ENCODE data around the gene TBC1D19. TPM values are rescaled to one million over a fixed set of nuclear protein-coding genes. Genes with fewer than 3 reads are reported as not detected.

TBC1D19 gene
- total and polyA plus RNA-seq, 2 of the 4 experiments (the other 2 are of a cell fraction) = 9.9 to 17.6 TPM

- H3K9ac ChIP-seq (ENCODE audit: low read depth, low read length) = no peak overlapping the region
- peak overlapping the region; percentile 79; the same call in 1 of the 2 replicates for H3K4ac ChIP-seq (ENCODE audit: low read depth, low read length)
- H2AFZ ChIP-seq (replicated peaks; ENCODE audit: low read length, poor library complexity) = no peak overlapping the region
- no TSS peak for BruUV-seq (replicated peaks)
- H3K4me3 ChIP-seq (ENCODE audit: insufficient read depth, low read depth, low read length) = no peak overlapping the region
- peak overlapping the region; percentile 62; the same call in 1 of the 2 replicates for H4K5ac ChIP-seq (ENCODE audit: low read depth, low read length)
- CTCF ChIA-PET = interaction anchor here (1.0 kb wide), 2 partner anchors 19 to 109 kb away, joined by 3 to 4 read pairs; no protein-coding TSS in a partner anchor
- peak overlapping the region; percentile 37; the same call in 1 of the 2 replicates for H3K4me2 ChIP-seq (ENCODE audit: low read depth, low read length)
- peak overlapping the region; percentile 61; the same call in 2 of the 3 replicates for H2BK15ac ChIP-seq (ENCODE audit: low read depth, low read length)
- no peaks in the 10 kb centered on the region; a peak in 1 of 4 replicates for H3K79me1 ChIP-seq (ENCODE audit: low read depth in 1 of 2, low read length in 2 of 2)
- dilution Hi-C loops (cut with HindIII; ENCODE audit: low sequenced_read_pairs, unreplicated experiment) (no loop called here), intact Hi-C loops (cut with micrococcal nuclease) (no loop called here), in situ Hi-C loops (cut with MboI; ENCODE audit: low sequenced_read_pairs) (no loop called here)
- peaks cover 4% of the 10 kb centered on the region for H3K9me1 ChIP-seq (ENCODE audit: insufficient read depth, low read length)
- no peak overlapping the region for H3K56ac ChIP-seq (ENCODE audit: extremely low read depth, insufficient read depth, low read length)
- H3K27ac ChIP-seq (ENCODE audit: insufficient read depth, low read length) = peak overlapping the region; percentile 84; the same call in 1 of the 2 replicates
- TF ChIP-seq CEBPB (IDR thresholded peaks at IDR 0.05; ENCODE audit: low read depth, low read length) (peak; percentile 82), BHLHE40 (IDR thresholded peaks at IDR 0.05; ENCODE audit: low read depth, low read length) (peak; percentile 49; the same call in 1 of the 2 replicates), FOS (IDR thresholded peaks at IDR 0.05; ENCODE audit: low read depth, low read length) (peak; percentile 93), NFE2L2 (IDR thresholded peaks at IDR 0.05; ENCODE audit: low read depth, low read length) (peak; percentile 76; the same call in 1 of the 2 replicates), RCOR1 (IDR thresholded peaks at IDR 0.05; ENCODE audit: insufficient replicate concordance, low read length) (no peak), SMC3 (IDR thresholded peaks at IDR 0.05; ENCODE audit: low read depth, low read length) (no peak), MAFK (IDR thresholded peaks at IDR 0.05; ENCODE audit: low read depth, low read length) (0 out of 2 replicates have a peak, but pooled peaks have one; percentile 54)
- no peaks in the 10 kb centered on the region for H3K9me3 ChIP-seq (ENCODE audit: control insufficient read depth, insufficient read depth, low read length)
- H2BK20ac ChIP-seq (ENCODE audit: low read depth, low read length) = peak overlapping the region; percentile 93
- no peak overlapping the region for H3K14ac ChIP-seq (replicated peaks; ENCODE audit: low read depth, low read length)
- H2AK9ac ChIP-seq (replicated peaks; ENCODE audit: low read depth, low read length, poor library complexity) = no peak overlapping the region
- peak; percentile 95 for DNase-seq
- peak overlapping the region; percentile 76 for H4K91ac ChIP-seq (ENCODE audit: insufficient read depth, low read depth, low read length)
- no peaks in the 10 kb centered on the region for H3K27me3 ChIP-seq (ENCODE audit: control insufficient read depth, insufficient read depth, low read length)
- H2BK120ac ChIP-seq (ENCODE audit: low read depth, low read length) = peak overlapping the region; percentile 87
- peak overlapping the region; percentile 23 to 86; a peak in 2 of 4 replicates for H4K8ac ChIP-seq (ENCODE audit: low read depth in 2 of 2, low read length in 2 of 2)
- H3K36me3 ChIP-seq (ENCODE audit: control insufficient read depth, insufficient read depth, low read length) = no peaks in the 10 kb centered on the region
- no peak overlapping the region for H2AK5ac ChIP-seq (ENCODE audit: low read depth, low read length)
- peak overlapping the region; percentile 88 for H2BK5ac ChIP-seq (ENCODE audit: low read depth, low read length, poor library complexity, severe bottlenecking)
- H3K23ac ChIP-seq (ENCODE audit: low read depth, low read length) = no peak overlapping the region
- H3K4me1 ChIP-seq (ENCODE audit: control insufficient read depth, insufficient read depth, low read length) = peaks cover 8% of the 10 kb centered on the region
- POLR2A ChIA-PET (ENCODE audit: unreplicated experiment) = interaction anchor here (0.6 to 0.8 kb wide), 2 partner anchors 62 to 110 kb away, joined by 3 to 6 read pairs; no protein-coding TSS in a partner anchor
- H3K18ac ChIP-seq (ENCODE audit: low read depth, low read length) = peak overlapping the region; percentile 71
- H4K20me1 ChIP-seq (ENCODE audit: insufficient read depth, low read length) = peaks cover 3% of the 10 kb centered on the region; the same call in 1 of the 2 replicates
- WGBS, 2 experiments (ENCODE audit: extremely low coverage in 2 of 2, insufficient read length in 1 of 2) = no CpG with 5 or more reads among the region's 3 CpGs
- peak; percentile 84 for ATAC-seq (ENCODE audit: low read depth)
These were observed 15.4 kb upstream of the TBC1D19 start for GRCh38 chr4:26568446-26568994.

Measured in IMR-90 (cell line).